HTR-8/SVneo (cell line): ENCODE data around the gene SMIM8.

Source experiments
- DNase-seq: peaks from one replicate; pipeline ENCODE4 v3.0.0; 2011; ENCODE audit warnings: low spot score, mixed read lengths; ENCODE audit not compliant: insufficient read length
- FAIRE-seq: peaks from 2 replicates; lab custom pipeline; 2011; peaks lifted over from hg19 to GRCh38; lab: Jason Lieb, UNC

The SMIM8 gene

DNA sequence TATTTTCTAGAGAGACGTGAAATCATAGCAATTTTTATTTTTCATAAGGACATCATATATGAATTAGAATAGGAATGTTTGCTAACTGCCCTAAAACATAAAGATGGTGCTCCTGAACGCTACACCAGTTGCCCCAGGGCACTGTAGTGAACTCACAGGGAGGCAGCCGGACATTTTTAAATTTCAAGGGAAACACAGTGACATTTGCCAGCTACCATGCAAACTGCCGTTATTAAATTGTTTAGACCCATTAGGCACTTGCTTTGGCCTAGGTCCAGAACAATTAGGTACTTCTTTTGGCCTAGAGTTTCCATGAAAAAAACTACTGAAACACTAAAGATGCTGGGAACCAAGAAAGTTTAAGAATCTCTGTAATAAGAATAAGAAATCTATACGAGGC is 60.5 kb downstream of the SMIM8 start:
- DNase-seq (no peak), FAIRE-seq (no peak)

DNA sequence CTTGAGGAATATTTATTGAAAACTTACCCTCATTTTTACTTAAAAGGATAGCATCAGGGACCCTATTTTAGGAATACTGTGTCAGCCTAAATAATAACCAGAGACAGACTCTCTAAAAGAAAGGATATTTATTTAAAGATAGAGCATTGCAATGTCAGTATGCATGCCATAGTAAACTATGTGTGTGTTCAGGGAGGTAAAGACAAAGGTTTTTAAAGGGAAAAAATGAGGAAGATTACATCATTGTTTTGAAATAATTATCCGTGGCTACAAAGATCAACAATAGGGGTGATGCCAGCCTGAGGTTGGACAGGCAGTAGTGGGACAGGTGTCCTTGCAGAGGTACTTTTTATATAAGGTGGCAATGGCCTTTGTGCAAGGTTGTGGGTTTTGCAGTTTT is 61.6 kb downstream of the SMIM8 start:
- FAIRE-seq: no peak
- no peak for DNase-seq

DNA sequence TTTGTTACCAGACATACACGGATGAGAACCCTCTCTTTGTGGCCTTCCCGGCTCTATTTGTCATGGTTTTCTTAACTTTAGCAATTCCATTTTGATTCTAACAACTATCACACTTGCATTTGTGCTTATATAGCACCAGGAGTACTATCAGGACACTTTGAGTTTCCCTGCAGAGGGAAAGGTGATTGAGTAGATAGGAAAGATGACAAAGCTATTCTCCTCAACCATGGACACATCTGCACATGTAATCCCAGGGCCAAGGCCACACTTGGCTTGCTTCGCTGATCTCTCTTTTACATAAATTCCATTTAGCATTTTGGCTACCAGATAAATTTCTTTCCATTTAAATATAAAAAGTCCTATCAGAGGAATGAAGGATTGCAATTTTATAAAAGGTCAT is 62.1 kb downstream of the SMIM8 start:
- no peak for DNase-seq
- no peak for FAIRE-seq

DNA sequence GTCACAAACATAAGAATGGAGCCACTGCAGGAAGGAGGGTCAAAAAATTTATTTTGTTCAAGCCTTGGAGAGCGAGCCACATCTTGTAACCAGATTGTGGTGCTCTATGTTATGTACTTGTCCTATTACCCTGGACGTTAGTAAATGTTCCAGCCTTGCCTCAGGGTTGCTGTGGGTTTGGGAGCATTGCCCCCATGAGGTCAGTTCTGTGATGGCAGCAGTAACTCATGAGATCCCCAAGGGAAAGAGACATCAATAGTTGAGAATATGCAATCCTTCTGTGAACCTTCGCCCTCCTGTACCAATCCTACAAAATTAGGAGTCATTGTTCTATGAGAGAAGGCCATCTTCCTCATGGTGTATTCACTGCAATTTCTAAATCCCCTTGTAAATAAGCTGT is 68.9 kb downstream of the SMIM8 start:
- FAIRE-seq (peak; percentile 42), DNase-seq (peak; percentile 33)
